H1 (cell line): ENCODE measurements around the gene LRRK1. TPM values are rescaled to one million over a fixed set of nuclear protein-coding genes. Genes with fewer than 3 reads are reported as not detected.

ENCODE experiments used
- CBX8 ChIP-seq: fragments of 300-800, 300-1000 bp; sonication (generic); IDR thresholded peaks from 2 replicates; pipeline ENCODE4 v1.7.1; 2016; ENCODE audit warnings: low read depth, low read length, borderline replicate concordance
- CHD7 ChIP-seq: fragments of 300-600 bp; sonication (generic); IDR thresholded peaks from 2 replicates; pipeline ENCODE4 v1.7.1; 2012; ENCODE audit warnings: low read length, moderate library complexity, mild to moderate bottlenecking, inconsistent platforms; ENCODE audit not compliant: insufficient replicate concordance
- FOSL1 ChIP-seq: IDR thresholded peaks from 2 replicates; pipeline ENCODE4 v1.6.1; 2011; ENCODE audit warnings: mild to moderate bottlenecking, low read depth, low read length, moderate library complexity; ENCODE audit not compliant: insufficient read depth
- GABPA ChIP-seq: IDR thresholded peaks from 2 replicates; pipeline ENCODE4 v1.6.1; 2011; ENCODE audit warnings: mild to moderate bottlenecking, low read length, moderate library complexity, borderline replicate concordance; ENCODE audit not compliant: insufficient read depth
- RNF2 ChIP-seq: fragments of 200-900, 300-1000 bp; sonication (generic); IDR thresholded peaks from 2 replicates; pipeline ENCODE4 v1.7.1; 2016; ENCODE audit warnings: borderline replicate concordance, low read depth, mild to moderate bottlenecking, antibody characterized with exemption, low read length; ENCODE audit not compliant: poor library complexity, severe bottlenecking; ENCODE audit errors: missing control alignments
- SAP30 ChIP-seq: fragments of 300-600 bp; sonication (generic); IDR thresholded peaks from 2 replicates; pipeline ENCODE4 v1.7.1; 2012; ENCODE audit warnings: low read length, moderate library complexity, mild to moderate bottlenecking, inconsistent platforms; ENCODE audit not compliant: insufficient read depth, insufficient replicate concordance
- SIRT6 ChIP-seq: IDR thresholded peaks from one replicate; pipeline ENCODE4 v1.7.1; 2012; ENCODE audit warnings: low read length, inconsistent platforms
- SP4 ChIP-seq: IDR thresholded peaks from 2 replicates; pipeline ENCODE4 v1.6.1; 2012; ENCODE audit warnings: low read length, inconsistent platforms
- SUZ12 ChIP-seq: fragments of 200-600 bp; sonication (generic); IDR thresholded peaks from 2 replicates; pipeline ENCODE4 v1.6.1; 2012; ENCODE audit warnings: mild to moderate bottlenecking, inconsistent platforms, low read length, moderate library complexity, mixed read lengths
- polyA plus RNA-seq, 7 experiments: library from polyadenylated mRNA; depleted of rRNA in 3 of 7; stranded (reverse) in 5 of 7; unstranded in 2 of 7; fragments of >200 nt in 5 of 7; fragments of 200-250 nt in 2 of 7; gene quantifications; 1 replicate in 5 of 7; 2 replicates in 1 of 7; 4 replicates in 1 of 7; pipeline versions ENCODE4 v1.2.1 to v1.2.3, GENCODE V29; 2011 to 2013; ENCODE audit warnings: missing spikeins in 2 of 7, mixed read lengths in 2 of 7
- total RNA-seq: library from RNA; stranded (reverse); fragmentation: NEBNext Ultra II Directional; extraction: Animal tissue kit (Norgen Biotek cat#: 25700); gene quantifications from 2 replicates; pipeline ENCODE4 v1.2.1, GENCODE V29; 2021

Gene LRRK1
- total and polyA plus RNA-seq, 2 of the 8 experiments (the other 6 are each of a cell fraction or from before 2014, with no cell fraction given): 1.2 to 3.6 TPM

GRCh38 chr15:100994597-100995446 lies 75.7 kb downstream of the LRRK1 start (continued):
- TF ChIP-seq CHD7 (no peak), SIRT6 (no peak), CBX8 (no peak), SP4 (no peak), GABPA (no peak), FOSL1 (no peak), RNF2 (no peak), SUZ12 (no peak), SAP30 (no peak)
